Stimulated activated CD8-positive, alpha-beta memory T cell treated with anti-CD3 and anti-CD28 coated beads, Interleukin-7, amount 100 ng/mL, for 24 hours (primary cell): ENCODE data around the gene CSGALNACT2.
"Not testable (repeated sequence)": the region's sequence is repeated elsewhere in the genome, so short reads cannot be mapped to it uniquely, and the experiment has no call there.

ENCODE experiments used
- DNase-seq: peaks from one replicate; pipeline ENCODE4 v3.0.0-alpha.2; 2020; ENCODE audit warnings: low read depth

Gene CSGALNACT2

GRCh38 chr10:43145936-43146335, 7.7 kb downstream of the CSGALNACT2 start:
- DNase-seq: not testable (repeated sequence)

DNA sequence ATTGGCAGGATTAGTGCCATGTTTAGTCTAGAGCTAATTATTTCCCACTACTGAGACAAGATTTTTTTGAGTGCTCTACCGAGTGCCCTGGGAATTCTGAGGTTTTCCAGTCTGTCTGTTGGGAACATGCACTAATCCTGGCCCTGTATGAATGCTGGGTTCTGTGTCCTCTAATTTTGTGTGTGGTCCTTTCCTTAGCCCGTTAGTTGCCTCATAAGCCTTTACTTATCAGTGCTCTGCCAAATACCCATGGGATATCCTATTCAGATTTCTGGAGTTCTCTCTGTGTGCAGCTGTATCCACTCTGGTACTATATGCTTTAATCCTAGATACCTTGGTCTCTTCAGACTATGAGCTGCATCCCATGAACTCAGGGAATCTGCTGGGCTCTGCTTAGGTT, 13.1 kb downstream of the CSGALNACT2 start:
- DNase-seq: no peak

DNA sequence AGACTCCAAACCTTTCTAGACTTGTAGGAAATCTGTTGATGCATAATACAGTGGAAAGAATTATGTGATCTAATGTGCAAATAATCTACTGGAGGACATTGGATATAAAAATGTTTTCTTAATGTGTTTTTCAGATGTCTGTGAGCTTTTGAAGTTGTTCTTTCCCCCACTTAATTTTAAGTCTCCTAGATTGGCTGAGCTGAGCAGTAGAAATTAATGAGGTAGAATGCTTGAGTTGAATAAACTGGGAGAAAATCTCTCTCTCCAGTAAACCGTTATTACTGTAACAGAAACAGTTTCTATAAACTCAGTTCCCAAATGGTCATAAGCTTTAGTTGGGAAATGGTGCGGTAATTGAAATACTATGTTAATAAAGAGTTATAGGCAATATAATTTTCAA, 15.7 kb downstream of the CSGALNACT2 start:
- DNase-seq: no peak

DNA sequence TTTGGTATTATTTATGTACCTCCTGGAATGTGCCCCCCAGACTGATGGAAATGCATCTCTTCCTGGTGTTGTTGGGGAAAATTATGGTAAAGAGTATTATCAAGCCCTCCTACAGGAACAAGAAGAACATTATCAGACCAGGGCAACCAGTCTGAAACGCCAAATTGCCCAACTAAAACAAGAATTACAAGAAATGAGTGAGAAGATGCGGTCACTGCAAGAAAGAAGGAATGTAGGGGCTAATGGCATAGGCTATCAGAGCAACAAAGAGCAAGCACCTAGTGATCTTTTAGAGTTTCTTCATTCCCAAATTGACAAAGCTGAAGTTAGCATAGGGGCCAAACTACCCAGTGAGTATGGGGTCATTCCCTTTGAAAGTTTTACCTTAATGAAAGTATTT, 17.0 kb downstream of the CSGALNACT2 start:
- DNase-seq: no peak

DNA sequence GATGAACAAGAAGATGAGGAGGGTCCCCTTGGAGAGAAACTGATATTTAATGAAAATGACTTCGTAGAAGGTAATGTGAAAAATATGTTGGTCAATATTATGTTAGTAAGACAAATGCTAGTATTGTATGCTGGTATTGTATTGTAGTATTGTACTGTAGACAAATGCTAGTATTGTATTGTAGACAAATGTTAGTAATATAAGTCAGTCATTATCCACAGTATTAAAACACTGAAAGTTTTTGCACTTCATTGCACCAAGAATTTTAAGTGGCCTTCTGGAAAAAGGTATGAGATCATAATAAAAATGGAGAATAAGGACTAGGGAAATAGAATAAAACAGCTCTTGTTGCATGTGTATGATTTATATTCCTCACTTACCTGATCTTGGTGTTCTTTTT, 17.5 kb downstream of the CSGALNACT2 start:
- DNase-seq: no peak

GRCh38 chr10:43156590-43157341, 18.5 kb downstream of the CSGALNACT2 start:
- no peak for DNase-seq

- DNase-seq: no peak
Measured at GRCh38 chr10:43158636-43159035, 20.4 kb downstream of the CSGALNACT2 start.

DNA sequence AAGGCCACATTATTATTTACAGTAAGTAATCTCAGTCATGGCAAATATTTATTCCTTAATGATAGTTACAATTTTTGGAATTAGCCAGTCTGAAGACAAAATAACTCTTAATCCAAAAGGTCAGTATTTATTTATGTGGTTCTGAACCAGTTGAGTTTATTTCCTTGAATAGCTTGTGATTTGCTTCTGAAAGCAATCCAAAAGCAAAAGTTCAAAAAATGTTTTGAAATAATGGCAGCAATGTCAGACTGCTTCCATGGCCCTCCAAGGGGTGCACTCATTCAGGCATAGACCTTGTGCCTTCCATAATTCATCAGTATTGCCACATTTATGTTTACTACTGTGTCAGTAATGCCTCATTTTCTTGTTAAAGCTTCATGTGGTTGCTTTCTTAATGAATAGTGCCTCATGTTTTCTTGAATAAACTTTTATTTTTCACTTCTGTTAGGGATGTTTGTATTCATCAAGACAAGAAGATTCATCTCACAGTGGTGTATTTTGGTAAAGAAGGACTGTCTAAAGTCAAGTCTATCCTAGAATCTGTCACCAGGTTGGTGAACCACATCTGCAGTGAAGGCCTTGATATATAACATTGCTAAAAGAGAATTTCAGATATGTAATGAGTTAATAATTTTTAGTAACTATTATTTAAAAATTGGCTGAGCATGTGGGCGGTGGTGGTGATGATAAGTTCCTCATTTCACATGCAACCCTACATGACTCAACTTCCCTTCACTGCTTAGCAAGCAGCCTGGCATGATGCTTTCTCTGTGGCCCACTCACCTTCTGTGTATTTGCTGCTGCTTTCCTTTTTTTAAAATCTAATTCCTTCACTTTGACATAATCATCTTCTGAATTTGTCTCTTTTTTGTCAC, 22.0 kb downstream of the CSGALNACT2 start:
- DNase-seq: no peak

- DNase-seq: no peak
Measured at GRCh38 chr10:43160921-43161255, 22.6 kb downstream of the CSGALNACT2 start.

DNA sequence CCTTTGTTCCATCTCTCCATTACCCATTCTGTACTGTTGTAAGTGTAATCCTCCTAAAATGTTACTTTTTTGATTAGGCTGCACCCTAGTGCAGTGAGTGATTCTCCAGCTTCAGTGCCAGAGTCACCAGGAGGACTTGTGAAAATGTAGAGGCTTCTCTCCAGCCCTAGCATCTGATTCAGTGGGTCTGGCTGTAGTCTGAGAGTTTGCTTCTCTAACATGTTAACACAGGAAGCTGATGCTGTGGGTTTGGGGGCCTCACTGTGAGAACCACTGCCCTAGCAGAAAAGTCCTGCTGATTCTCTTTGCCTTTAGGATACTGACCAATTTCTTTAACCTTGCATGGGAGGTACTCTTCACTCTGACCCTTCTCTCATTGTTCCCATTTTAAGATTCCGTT, 24.4 kb downstream of the CSGALNACT2 start:
- DNase-seq: no peak

DNA sequence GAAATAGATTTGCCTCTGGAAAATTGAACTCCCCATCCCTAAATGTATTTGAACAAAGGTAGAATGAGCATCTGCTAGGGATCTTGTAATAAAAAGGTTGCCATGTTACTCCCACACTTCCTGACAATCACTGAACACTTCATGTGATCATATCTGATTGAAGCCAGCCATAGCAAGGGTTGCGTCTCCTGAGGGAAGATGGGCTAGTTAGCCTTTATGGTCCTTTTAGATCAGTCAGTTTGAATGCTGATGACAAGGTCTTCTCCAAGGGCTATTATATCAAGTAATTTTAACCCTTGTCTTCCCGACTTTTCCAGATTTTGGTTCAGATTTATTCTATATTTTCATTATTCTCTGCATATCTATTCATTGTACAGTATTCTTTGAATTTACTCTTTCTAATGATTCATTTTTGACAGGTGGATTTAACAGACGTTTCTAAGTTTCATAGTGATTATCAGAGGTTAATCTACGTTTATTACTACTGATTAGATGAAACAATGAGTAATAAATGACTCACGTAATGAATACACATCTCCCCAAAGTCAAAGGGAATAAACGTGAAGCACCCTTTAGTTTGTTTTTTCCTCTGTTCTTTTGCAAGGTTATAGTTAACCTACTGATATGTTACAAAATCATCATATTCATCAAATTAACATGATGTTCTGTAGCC, 28.1 kb downstream of the CSGALNACT2 start:
- DNase-seq: no peak

DNA sequence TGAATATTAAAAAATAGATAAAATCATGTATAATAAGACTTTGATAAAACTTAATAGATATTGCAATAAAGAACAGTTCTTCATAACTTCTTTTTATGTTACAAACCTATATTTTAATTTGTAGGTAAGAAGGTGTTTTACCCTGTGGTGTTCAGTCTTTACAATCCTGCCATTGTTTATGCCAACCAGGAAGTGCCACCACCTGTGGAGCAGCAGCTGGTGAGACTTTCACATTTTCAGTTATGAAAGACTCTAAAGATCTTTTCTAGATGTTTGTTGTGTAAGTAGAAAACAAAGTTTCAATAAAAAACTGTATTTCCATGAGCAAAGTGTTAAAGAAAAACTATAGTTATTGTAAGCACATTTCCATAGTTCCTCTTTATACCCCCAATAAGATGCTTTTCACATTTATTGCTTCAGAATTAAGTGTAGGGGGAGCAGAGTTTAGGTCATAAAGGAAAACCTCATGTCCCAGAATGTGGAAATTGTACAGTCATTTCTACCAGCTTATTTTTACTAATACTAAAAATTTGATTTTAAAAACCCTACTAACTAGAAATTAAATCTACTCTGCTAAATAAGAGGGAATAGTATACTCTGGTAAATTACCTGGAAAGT, 28.7 kb downstream of the CSGALNACT2 start:
- no peak for DNase-seq

DNA sequence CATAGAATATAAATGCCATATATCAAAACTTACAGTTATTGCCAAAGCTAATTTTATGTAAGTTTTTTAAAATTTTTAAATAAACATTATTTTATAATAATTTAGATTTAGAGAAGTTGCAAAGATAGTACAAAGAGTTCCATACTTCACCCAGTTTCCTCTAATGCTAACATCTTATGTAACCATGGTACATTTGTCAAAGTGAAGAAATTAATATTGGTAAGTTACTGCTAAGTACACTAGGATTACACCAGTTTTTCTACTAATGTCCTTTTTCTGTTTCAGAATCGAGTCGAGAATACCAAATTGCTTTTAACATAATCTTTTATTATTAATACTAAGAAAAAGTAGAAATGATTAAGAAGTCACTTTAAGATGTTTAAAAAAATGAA, 29.2 kb downstream of the CSGALNACT2 start:
- DNase-seq: no peak

GRCh38 chr10:43170491-43170890, 32.2 kb downstream of the CSGALNACT2 start:
- DNase-seq: no peak

GRCh38 chr10:43172645-43173044, 34.4 kb downstream of the CSGALNACT2 start:
- no peak for DNase-seq

GRCh38 chr10:43173120-43173519, 34.9 kb downstream of the CSGALNACT2 start:
- DNase-seq: no peak

- DNase-seq: no peak
Measured at GRCh38 chr10:43174969-43175368, 36.7 kb downstream of the CSGALNACT2 start.

- DNase-seq: no peak
Measured at GRCh38 chr10:43176271-43176670, 38.0 kb downstream of the CSGALNACT2 start.

GRCh38 chr10:43177595-43177994, 39.4 kb downstream of the CSGALNACT2 start:
- no peak for DNase-seq

DNA sequence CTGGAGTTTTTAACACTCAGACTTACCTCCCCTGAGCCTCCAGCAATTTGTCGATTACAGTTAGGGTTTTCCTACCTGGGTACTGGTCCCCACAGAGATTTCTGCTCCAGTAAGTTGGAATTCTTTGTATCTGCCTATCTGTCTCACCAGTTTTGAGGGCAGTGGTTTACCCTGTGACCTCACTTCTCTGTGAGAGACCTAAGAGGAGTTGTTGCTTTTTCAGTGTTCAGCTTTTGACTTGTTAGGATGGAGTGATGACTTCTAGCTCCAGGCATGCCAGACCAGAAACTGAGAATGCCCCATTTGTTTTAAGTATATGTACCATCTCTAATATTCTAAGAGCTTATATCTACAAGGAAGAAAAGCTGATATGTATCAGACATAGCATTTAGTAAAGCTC, 42.9 kb downstream of the CSGALNACT2 start:
- no peak for DNase-seq

DNA sequence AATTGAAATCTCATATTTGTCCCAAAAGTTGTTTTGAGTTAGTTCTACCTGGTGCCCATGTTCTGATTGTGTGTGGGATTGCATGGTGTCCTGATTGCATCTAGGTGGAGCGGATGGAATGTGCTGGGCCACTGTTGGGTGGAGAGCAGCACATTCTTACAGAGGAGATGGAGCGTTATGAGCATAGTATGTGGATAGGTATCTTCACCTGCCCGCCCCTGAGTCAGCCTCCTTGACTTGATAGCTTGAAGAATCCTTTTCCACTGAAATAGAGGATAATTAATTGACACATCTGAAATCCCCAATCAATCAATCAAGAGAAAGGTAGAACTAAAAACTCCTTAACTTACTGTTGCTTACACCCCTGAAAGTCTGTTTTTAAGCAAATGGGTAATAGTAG, 45.5 kb downstream of the CSGALNACT2 start:
- not testable (repeated sequence) for DNase-seq

DNA sequence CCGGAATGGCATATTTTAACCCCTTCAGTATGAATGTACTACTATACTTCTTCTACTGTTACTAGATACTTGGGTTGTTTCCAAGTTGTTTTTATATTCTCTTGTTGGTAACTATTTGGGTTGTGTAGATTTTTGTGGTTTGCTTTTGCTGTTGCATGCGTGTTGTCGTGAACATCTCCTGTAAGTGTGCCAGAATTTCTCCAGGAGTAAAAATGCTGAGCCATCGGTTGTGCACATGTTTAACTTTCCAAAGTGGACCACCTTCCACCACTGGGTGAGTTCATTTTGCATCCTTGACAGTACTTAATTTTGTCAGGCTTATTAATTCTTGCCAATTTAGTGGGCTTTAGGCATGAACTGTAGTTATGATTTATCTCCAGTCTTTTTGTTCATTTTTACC, 47.9 kb downstream of the CSGALNACT2 start:
- DNase-seq: no peak
